ENCODE data around the gene PRKG1.
"Not testable (repeated sequence)": the region's sequence is repeated elsewhere in the genome, so short reads cannot be mapped to it uniquely, and the experiment has no call there.

Gene PRKG1

GRCh38 chr10:52032681-52033629, 958.7 kb downstream of the PRKG1 start:
- no peak for DNase-seq

GRCh38 chr10:52039002-52039793, 964.9 kb downstream of the PRKG1 start:
- DNase-seq = not testable (repeated sequence)

GRCh38 chr10:52040486-52040885, 966.2 kb downstream of the PRKG1 start:
- no peak for DNase-seq

- no peak for DNase-seq
Measured at GRCh38 chr10:52043811-52044210, 969.5 kb downstream of the PRKG1 start.

GRCh38 chr10:52048051-52048450, 973.8 kb downstream of the PRKG1 start:
- no peak for DNase-seq

GRCh38 chr10:52050429-52051047, 976.3 kb downstream of the PRKG1 start:
- no peak for DNase-seq

- DNase-seq = no peak
Measured at GRCh38 chr10:52053497-52053896, 979.2 kb downstream of the PRKG1 start.

GRCh38 chr10:52056291-52056690, 982.0 kb downstream of the PRKG1 start:
- no peak for DNase-seq

GRCh38 chr10:52059089-52059488, 984.8 kb downstream of the PRKG1 start:
- DNase-seq = no peak

- no peak for DNase-seq
Measured at GRCh38 chr10:52063159-52063558, 988.9 kb downstream of the PRKG1 start.

- DNase-seq = no peak
Measured at GRCh38 chr10:52064084-52064845, 990.0 kb downstream of the PRKG1 start.

- no peak for DNase-seq
Measured at GRCh38 chr10:52066383-52066782, 992.1 kb downstream of the PRKG1 start.

GRCh38 chr10:52068485-52068884, 994.2 kb downstream of the PRKG1 start:
- no peak for DNase-seq

- no peak for DNase-seq
Measured at GRCh38 chr10:52071814-52072213, 997.5 kb downstream of the PRKG1 start.

GRCh38 chr10:52074505-52075026, 1000.3 kb downstream of the PRKG1 start:
- DNase-seq = no peak

- no peak for DNase-seq
Measured at GRCh38 chr10:52077814-52078213, 1003.5 kb downstream of the PRKG1 start.

- no peak for DNase-seq
Measured at GRCh38 chr10:52078397-52078937, 1004.2 kb downstream of the PRKG1 start.

- no peak for DNase-seq
Measured at GRCh38 chr10:52082307-52082706, 1008.0 kb downstream of the PRKG1 start.

GRCh38 chr10:52083422-52083821, 1009.1 kb downstream of the PRKG1 start:
- no peak for DNase-seq

GRCh38 chr10:52092390-52092789, 1018.1 kb downstream of the PRKG1 start:
- DNase-seq = no peak

GRCh38 chr10:52098130-52098529, 1023.8 kb downstream of the PRKG1 start:
- DNase-seq = no peak

GRCh38 chr10:52099026-52099600, 1024.8 kb downstream of the PRKG1 start:
- DNase-seq = no peak

Measured in stimulated activated CD4-positive, alpha-beta T cell treated with anti-CD3 and anti-CD28 coated beads, Interleukin-15, amount 100 ng/mL, for 24 hours (primary cell).